Ishikawa (cell line): Measurements from ENCODE around the gene LYRM1.
A peak's percentile ranks its signal among the peaks of the same experiment; 100 is the strongest.

Experiments
- CEBPB ChIP-seq: IDR thresholded peaks from 2 replicates; pipeline ENCODE4 v1.6.1; 2012
- CREB1 ChIP-seq: IDR thresholded peaks from 2 replicates; pipeline ENCODE4 v1.6.1; 2012; ENCODE audit warnings: low read depth
- EGR1 ChIP-seq: IDR thresholded peaks from 2 replicates; pipeline ENCODE4 v1.6.1; 2012
- EP300 ChIP-seq: IDR thresholded peaks from 2 replicates; pipeline ENCODE4 v1.6.1; 2012; ENCODE audit warnings: borderline replicate concordance
- FOXM1 ChIP-seq: IDR thresholded peaks from 2 replicates; pipeline ENCODE4 v1.6.1; 2012; ENCODE audit warnings: low read depth, borderline replicate concordance
- NFIC ChIP-seq: IDR thresholded peaks from 2 replicates; pipeline ENCODE4 v1.6.1; 2012
- RAD21 ChIP-seq: IDR thresholded peaks from 2 replicates; pipeline ENCODE4 v1.6.1; 2012; ENCODE audit warnings: low read depth
- REST ChIP-seq: IDR thresholded peaks from 2 replicates; pipeline ENCODE4 v1.6.1; 2012; ENCODE audit warnings: low read depth, mild to moderate bottlenecking
- TAF1 ChIP-seq: IDR thresholded peaks from 2 replicates; pipeline ENCODE4 v1.6.1; 2012; ENCODE audit warnings: low read depth, mild to moderate bottlenecking
- TCF12 ChIP-seq: IDR thresholded peaks from 2 replicates; pipeline ENCODE4 v1.6.1; 2012; ENCODE audit warnings: low read depth
- TEAD4 ChIP-seq: IDR thresholded peaks from 2 replicates; pipeline ENCODE4 v1.6.1; 2012
- YY1 ChIP-seq: IDR thresholded peaks from 2 replicates; pipeline ENCODE4 v1.6.1; 2012; ENCODE audit warnings: low read depth
- ZBTB7A ChIP-seq: IDR thresholded peaks from 2 replicates; pipeline ENCODE4 v1.6.1; 2012; ENCODE audit warnings: low read depth
- TF ChIP-seq, protein P1 (sequence below): IDR thresholded peaks from 2 replicates; pipeline ENCODE4 v1.6.1; 2012
- TF ChIP-seq, protein P2 (sequence below): IDR thresholded peaks from 2 replicates; pipeline ENCODE4 v1.6.1; 2012

The LYRM1 gene

DNA sequence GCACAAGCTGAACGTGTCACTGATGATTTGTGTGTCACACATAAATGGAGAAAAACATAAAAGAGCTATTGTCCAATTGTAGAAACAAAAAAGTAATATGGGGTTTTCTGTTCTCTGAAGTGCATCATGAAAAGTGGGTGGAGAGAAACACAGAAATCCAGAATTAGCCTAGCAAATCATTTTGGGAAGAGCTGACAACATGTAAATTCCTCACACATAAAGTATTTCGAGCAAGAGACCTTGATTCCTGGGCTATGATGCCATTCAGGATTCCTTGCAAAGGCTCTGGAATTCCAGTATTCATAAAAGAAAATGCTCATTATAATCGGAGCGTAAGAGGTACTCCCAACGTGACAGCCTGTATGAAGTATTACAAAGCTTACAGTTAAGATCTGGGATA is 1.5 kb upstream of the LYRM1 start:
- TF ChIP-seq, protein P1, sequence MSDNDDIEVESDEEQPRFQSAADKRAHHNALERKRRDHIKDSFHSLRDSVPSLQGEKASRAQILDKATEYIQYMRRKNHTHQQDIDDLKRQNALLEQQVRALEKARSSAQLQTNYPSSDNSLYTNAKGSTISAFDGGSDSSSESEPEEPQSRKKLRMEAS = no peak
- TF ChIP-seq, protein P2, sequence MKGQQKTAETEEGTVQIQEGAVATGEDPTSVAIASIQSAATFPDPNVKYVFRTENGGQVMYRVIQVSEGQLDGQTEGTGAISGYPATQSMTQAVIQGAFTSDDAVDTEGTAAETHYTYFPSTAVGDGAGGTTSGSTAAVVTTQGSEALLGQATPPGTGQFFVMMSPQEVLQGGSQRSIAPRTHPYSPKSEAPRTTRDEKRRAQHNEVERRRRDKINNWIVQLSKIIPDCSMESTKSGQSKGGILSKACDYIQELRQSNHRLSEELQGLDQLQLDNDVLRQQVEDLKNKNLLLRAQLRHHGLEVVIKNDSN = no peak
- TF ChIP-seq RAD21 (no peak), NFIC (no peak), CREB1 (no peak), FOXM1 (no peak), TCF12 (no peak), REST (no peak), TEAD4 (no peak), CEBPB (no peak), TAF1 (no peak), EP300 (no peak), YY1 (no peak), ZBTB7A (no peak), EGR1 (no peak)

GRCh38 chr16:20899477-20900298 is 883 bp upstream of the LYRM1 start:
- TF ChIP-seq TAF1 = no peak
- TF ChIP-seq TEAD4 = no peak
- no peak for TF ChIP-seq FOXM1
- TF ChIP-seq, protein P2 = no peak
- TF ChIP-seq RAD21 = no peak
- no peak for TF ChIP-seq CEBPB
- no peak for TF ChIP-seq ZBTB7A
- TF ChIP-seq EP300 = no peak
- no peak for TF ChIP-seq CREB1
- no peak for TF ChIP-seq REST
- TF ChIP-seq NFIC = no peak

- TF ChIP-seq, protein P2 = no peak
- no peak for TF ChIP-seq TAF1
- no peak for TF ChIP-seq RAD21
- TF ChIP-seq FOXM1 = no peak
- no peak for TF ChIP-seq TCF12
- TF ChIP-seq, protein P1 = no peak
- no peak for TF ChIP-seq CEBPB
- TF ChIP-seq EP300 = no peak
- TF ChIP-seq CREB1 = no peak
- TF ChIP-seq ZBTB7A = no peak
- TF ChIP-seq EGR1 = no peak
- no peak for TF ChIP-seq NFIC
- TF ChIP-seq REST = no peak; the same call in 1 of the 2 replicates
These were observed 481 bp downstream of the LYRM1 start for GRCh38 chr16:20901068-20901435.

DNA sequence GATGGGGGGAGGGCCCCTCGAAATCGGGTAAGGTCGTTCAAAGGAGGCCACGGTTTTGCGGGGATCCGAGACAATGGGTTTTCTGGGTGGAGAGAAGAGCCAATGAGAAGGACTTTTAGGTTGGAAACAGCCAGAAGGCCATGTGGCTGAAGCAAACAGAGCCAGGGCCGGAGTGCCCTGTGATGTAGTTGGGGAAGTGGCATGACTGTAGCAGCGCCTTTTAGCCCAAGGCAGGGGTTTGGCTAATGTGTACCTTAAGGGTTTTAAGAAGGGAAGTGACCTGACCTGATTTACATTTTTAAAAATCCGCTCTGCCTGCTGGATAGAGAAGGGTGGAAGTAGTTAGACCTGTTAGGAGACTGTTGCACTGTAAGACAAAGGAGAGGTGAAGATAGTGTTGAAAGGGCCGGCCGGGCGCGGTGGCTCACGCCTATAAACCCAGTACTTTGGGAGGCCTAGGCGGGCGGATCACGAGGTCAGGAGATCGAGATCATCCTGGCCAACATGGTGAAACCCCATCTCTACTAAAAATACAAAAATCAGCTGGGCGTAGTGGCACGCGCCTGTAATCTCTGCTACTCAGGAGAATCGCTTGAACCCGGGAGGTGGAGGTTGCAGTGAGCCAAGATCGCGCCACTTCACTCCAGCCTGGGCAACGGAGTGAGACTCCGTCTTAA is 1.0 kb downstream of the LYRM1 start:
- TF ChIP-seq EP300 = no peak
- TF ChIP-seq, protein P1 = peak; percentile 33
